ENCODE data around the gene ELMO1. TPM values are rescaled to one million over a fixed set of nuclear protein-coding genes. Genes with fewer than 3 reads are reported as not detected.

ELMO1 gene
- total RNA-seq, 1 donor from 2014 or later, result 151 TPM

DNA sequence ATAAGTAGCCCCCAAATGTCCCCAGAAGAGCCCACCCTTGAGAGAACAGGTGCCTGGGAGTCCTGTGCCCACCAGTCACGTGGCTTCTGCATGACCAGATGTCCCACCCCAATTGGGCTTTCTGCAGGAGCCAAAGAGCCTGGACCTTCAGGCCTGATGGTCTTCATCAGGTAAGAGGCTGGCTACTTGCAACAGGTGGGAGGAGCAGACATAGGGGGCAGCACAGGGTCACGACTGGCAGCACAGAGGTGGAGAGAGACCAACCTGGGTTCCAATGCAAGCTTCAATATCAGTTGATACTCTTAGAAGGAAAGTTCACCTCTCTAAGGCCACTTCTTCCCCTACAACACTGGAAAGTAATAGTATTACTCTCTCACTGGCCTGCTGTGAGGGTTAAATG lies 288.0 kb downstream of the ELMO1 start:
- Mint-ChIP-seq H3K36me3 (ENCODE audit: low read depth, unreplicated experiment) (peaks cover 26% of the 10 kb centered on the region), H3K4me1 (ENCODE audit: unreplicated experiment) (no peaks in the 10 kb centered on the region), H3K27ac (ENCODE audit: unreplicated experiment) (no peak overlapping the region), H3K9me3 (ENCODE audit: unreplicated experiment) (no peaks in the 10 kb centered on the region), H3K27me3 (ENCODE audit: unreplicated experiment) (no peaks in the 10 kb centered on the region), H3K4me3 (ENCODE audit: unreplicated experiment) (no peak overlapping the region)
- TF ChIP-seq, protein P1, sequence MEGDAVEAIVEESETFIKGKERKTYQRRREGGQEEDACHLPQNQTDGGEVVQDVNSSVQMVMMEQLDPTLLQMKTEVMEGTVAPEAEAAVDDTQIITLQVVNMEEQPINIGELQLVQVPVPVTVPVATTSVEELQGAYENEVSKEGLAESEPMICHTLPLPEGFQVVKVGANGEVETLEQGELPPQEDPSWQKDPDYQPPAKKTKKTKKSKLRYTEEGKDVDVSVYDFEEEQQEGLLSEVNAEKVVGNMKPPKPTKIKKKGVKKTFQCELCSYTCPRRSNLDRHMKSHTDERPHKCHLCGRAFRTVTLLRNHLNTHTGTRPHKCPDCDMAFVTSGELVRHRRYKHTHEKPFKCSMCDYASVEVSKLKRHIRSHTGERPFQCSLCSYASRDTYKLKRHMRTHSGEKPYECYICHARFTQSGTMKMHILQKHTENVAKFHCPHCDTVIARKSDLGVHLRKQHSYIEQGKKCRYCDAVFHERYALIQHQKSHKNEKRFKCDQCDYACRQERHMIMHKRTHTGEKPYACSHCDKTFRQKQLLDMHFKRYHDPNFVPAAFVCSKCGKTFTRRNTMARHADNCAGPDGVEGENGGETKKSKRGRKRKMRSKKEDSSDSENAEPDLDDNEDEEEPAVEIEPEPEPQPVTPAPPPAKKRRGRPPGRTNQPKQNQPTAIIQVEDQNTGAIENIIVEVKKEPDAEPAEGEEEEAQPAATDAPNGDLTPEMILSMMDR (IDR thresholded peaks at IDR 0.05; ENCODE audit: unreplicated experiment), result no peak
- no peak for DNase-seq (ENCODE audit: low spot score)

DNA sequence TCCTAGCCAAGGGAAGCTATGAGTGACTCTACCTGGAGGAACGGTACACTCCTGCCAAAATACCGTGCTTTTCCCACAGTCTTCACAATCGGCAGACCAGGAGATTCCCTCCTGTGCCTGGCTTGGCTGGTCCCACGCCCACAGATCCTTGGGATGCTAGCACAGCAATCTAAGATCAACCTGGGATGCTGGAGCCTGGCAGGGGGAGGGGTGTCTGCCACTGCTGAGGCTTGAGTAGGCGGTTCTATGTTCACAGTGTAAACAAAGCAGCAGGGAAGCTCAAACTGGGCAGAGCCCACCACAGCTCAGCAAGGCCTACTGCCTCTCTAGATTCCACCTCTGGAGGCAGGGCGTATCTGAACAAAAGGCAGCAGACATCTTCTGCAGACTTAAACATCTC lies 295.3 kb downstream of the ELMO1 start:
- H3K4me3 Mint-ChIP-seq (ENCODE audit: unreplicated experiment), result no peak overlapping the region
- TF ChIP-seq, protein P1 (IDR thresholded peaks at IDR 0.05; ENCODE audit: unreplicated experiment), result no peak

DNA sequence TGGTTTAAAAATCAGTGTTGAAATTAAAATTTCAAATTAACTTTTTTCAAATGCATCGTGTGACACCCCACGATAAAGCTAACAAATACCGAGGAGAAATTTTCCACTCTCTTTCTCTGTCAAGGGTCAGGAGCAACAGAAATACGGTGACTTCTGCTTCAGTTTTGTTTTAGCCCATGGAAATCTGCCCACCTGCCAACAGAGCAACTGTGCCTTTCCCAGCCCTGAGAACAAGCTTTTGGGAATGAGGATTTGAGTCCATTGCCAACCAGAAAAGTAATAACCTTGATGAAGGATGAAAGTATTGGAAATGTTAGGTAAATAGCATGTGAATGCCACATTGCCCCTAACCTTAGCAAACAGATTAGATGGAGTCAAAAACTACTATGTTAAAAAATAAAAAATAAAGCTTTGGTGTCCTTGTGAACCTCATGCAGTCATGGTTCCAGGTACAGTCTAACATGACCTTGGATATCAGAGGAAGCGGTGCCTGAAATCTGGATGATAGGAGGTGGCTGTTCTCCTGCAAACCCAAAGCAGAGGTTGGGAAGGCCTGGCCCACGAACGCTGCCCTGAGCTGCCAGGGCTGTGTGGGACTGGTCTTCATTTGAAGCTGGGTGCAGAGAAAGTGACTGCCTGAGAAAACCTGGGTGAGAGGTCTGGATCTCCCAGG lies 296.8 kb downstream of the ELMO1 start:
- Mint-ChIP-seq H3K27me3 (ENCODE audit: unreplicated experiment) (no peaks in the 10 kb centered on the region), H3K4me1 (ENCODE audit: unreplicated experiment) (no peaks in the 10 kb centered on the region), H3K4me3 (ENCODE audit: unreplicated experiment) (no peak overlapping the region), H3K9me3 (ENCODE audit: unreplicated experiment) (no peaks in the 10 kb centered on the region), H3K36me3 (ENCODE audit: low read depth, unreplicated experiment) (peaks cover 31% of the 10 kb centered on the region), H3K27ac (ENCODE audit: unreplicated experiment) (no peak overlapping the region)
- DNase-seq (ENCODE audit: low spot score), result no peak
- TF ChIP-seq, protein P1 (IDR thresholded peaks at IDR 0.05; ENCODE audit: unreplicated experiment), result no peak

More for the DNA sequence above, 295.3 kb downstream of the ELMO1 start:
- Mint-ChIP-seq H3K27me3 (ENCODE audit: unreplicated experiment) (no peaks in the 10 kb centered on the region), H3K9me3 (ENCODE audit: unreplicated experiment) (no peaks in the 10 kb centered on the region), H3K27ac (ENCODE audit: unreplicated experiment) (no peak overlapping the region), H3K4me1 (ENCODE audit: unreplicated experiment) (no peaks in the 10 kb centered on the region), H3K36me3 (ENCODE audit: low read depth, unreplicated experiment) (peaks cover 31% of the 10 kb centered on the region)
- no peak for DNase-seq (ENCODE audit: low spot score)

DNA sequence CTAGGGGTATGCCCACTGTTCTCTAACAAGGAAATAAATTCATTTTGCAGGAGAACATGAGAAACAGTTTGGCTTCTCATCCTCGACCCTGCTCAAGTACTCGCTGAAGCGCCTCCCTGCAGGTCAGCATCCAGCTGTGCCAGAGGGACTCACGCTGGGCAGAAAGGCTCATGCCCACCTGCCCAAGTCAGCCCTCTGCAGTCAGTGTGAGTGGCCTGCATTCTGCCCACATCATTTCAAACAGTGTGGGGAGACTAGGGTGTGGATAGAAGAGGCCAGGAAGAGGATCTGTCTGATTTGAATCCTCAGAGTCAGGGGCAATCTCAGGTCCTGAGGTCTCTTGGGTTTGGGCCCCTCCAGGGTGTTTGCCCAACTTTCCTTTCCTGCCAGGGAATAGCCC lies 297.8 kb downstream of the ELMO1 start:
- Mint-ChIP-seq H3K27ac (ENCODE audit: unreplicated experiment) (no peak overlapping the region), H3K4me3 (ENCODE audit: unreplicated experiment) (no peak overlapping the region), H3K27me3 (ENCODE audit: unreplicated experiment) (no peaks in the 10 kb centered on the region), H3K4me1 (ENCODE audit: unreplicated experiment) (no peaks in the 10 kb centered on the region), H3K9me3 (ENCODE audit: unreplicated experiment) (no peaks in the 10 kb centered on the region), H3K36me3 (ENCODE audit: low read depth, unreplicated experiment) (peaks cover 31% of the 10 kb centered on the region)
- DNase-seq (ENCODE audit: low spot score), result no peak
- TF ChIP-seq, protein P1 (IDR thresholded peaks at IDR 0.05; ENCODE audit: unreplicated experiment), result no peak

DNA sequence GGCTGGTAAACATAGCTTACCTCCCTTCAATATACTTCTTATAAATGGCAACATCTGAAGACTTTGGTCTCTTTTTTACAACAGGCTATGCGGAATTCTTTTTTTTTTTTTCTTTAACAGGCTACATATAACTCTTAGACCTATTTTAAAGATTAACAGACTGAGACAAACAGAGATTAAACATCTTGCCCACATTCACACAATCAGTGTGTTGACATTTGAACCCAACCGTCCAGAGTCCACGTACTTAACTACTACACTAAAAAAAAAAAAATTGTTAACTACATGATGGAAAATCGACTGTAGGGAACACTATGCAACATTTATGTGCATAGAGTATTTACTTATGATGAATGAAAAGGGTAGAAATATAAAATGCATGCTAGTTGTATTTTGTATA lies 298.5 kb downstream of the ELMO1 start:
- H3K9me3 Mint-ChIP-seq (ENCODE audit: unreplicated experiment), result no peaks in the 10 kb centered on the region
- no peak overlapping the region for H3K27ac Mint-ChIP-seq (ENCODE audit: unreplicated experiment)
- TF ChIP-seq, protein P1 (IDR thresholded peaks at IDR 0.05; ENCODE audit: unreplicated experiment), result no peak
- no peak overlapping the region for H3K4me3 Mint-ChIP-seq (ENCODE audit: unreplicated experiment)
- H3K27me3 Mint-ChIP-seq (ENCODE audit: unreplicated experiment), result no peaks in the 10 kb centered on the region
- DNase-seq (ENCODE audit: low spot score), result no peak
- H3K4me1 Mint-ChIP-seq (ENCODE audit: unreplicated experiment), result no peaks in the 10 kb centered on the region
- peaks cover 31% of the 10 kb centered on the region for H3K36me3 Mint-ChIP-seq (ENCODE audit: low read depth, unreplicated experiment)

Measured in endothelial cell (in vitro differentiated cells).